Bronchial epithelial cell (primary cell): Measurements from ENCODE around the gene NHS. TPM values are rescaled to one million over a fixed set of nuclear protein-coding genes. Genes with fewer than 3 reads are reported as not detected.

Experiments used
- DNase-seq: peaks from one replicate; pipeline ENCODE4 v3.0.0-alpha.2; 2010; ENCODE audit warnings: low read depth
- FAIRE-seq: peaks from 2 replicates; lab custom pipeline; 2011; peaks lifted over from hg19 to GRCh38; lab: Jason Lieb, UNC
- H3K27me3 ChIP-seq: 2 replicates; pipeline ENCODE4 v1.5.1; 2011; ENCODE audit warnings: low read length; ENCODE audit not compliant: control insufficient read depth, insufficient read depth
- H3K36me3 ChIP-seq: 2 replicates; pipeline ENCODE4 v1.5.1; 2011; ENCODE audit warnings: low read length; ENCODE audit not compliant: control insufficient read depth, insufficient read depth
- H3K4me3 ChIP-seq: 2 replicates; pipeline ENCODE4 v1.5.1; 2011; ENCODE audit warnings: mild to moderate bottlenecking, low read depth, low read length, control low read depth
- total RNA-seq: library from RNA; depleted of rRNA; stranded (reverse); fragments of >200 nt; gene quantifications from 2 replicates; pipeline ENCODE4 v1.2.1, GENCODE V29; 2014
- TF ChIP-seq, protein P1 (sequence below): IDR thresholded peaks from 2 replicates; pipeline ENCODE4 v1.5.1; 2011; ENCODE audit warnings: mild to moderate bottlenecking, moderate library complexity, low read length, control low read depth, inconsistent platforms; ENCODE audit not compliant: insufficient read depth, severe bottlenecking

NHS gene
- total RNA-seq, 1 donor from 2014 or later: 0.79 TPM

GRCh38 chrX:17602245-17602644, 227.2 kb downstream of the NHS start:
- no peaks in the 10 kb centered on the region for H3K27me3 ChIP-seq
- FAIRE-seq (no peak), DNase-seq (no peak)
- H3K36me3 ChIP-seq: no peaks in the 10 kb centered on the region
- TF ChIP-seq, protein P1, sequence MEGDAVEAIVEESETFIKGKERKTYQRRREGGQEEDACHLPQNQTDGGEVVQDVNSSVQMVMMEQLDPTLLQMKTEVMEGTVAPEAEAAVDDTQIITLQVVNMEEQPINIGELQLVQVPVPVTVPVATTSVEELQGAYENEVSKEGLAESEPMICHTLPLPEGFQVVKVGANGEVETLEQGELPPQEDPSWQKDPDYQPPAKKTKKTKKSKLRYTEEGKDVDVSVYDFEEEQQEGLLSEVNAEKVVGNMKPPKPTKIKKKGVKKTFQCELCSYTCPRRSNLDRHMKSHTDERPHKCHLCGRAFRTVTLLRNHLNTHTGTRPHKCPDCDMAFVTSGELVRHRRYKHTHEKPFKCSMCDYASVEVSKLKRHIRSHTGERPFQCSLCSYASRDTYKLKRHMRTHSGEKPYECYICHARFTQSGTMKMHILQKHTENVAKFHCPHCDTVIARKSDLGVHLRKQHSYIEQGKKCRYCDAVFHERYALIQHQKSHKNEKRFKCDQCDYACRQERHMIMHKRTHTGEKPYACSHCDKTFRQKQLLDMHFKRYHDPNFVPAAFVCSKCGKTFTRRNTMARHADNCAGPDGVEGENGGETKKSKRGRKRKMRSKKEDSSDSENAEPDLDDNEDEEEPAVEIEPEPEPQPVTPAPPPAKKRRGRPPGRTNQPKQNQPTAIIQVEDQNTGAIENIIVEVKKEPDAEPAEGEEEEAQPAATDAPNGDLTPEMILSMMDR: no peak
- no peak overlapping the region for H3K4me3 ChIP-seq

DNA sequence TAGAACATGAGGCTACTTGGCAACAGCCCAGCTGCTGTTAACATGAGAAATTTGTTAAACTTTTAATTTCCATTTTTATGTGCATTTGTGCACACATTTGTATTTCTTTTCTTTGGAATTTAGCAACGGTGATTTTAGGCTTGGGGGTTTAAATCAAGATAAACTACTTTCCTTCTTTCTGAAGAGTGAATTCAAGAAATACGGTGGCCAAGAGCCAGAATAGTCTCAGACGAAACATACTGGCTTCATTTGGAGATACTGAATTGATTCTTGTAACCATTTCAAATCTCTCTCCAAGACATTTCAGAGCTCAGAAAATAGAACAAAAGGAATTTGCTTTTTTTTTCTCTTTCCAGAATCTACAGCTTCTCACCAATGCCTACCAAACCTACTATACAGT, 228.2 kb downstream of the NHS start:
- H3K36me3 ChIP-seq: no peaks in the 10 kb centered on the region
- H3K27me3 ChIP-seq: no peaks in the 10 kb centered on the region
- DNase-seq: no peak
- H3K4me3 ChIP-seq: no peak overlapping the region
- no peak for FAIRE-seq
- TF ChIP-seq, protein P1: no peak

DNA sequence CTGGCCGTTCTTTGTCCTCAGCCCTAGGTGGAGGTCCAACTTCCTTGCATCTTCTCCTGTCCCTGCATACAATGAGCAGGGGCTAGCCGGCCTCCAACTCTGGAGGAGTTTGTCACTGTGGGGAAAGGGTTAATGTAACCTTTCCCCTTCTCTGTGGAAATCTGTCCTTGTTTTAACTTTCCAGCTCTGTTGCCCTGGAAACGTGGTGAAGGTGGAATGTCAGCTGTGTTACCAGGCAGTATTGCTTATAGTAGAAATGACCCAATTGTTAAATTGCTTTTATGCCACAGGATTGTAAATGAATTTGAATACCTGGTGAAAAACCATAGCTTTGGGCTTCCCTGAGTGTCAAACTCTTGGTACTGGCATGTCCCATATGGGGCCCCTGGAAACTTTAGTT, 230.7 kb downstream of the NHS start:
- DNase-seq (no peak), FAIRE-seq (no peak)
- TF ChIP-seq, protein P1: no peak
- Histone ChIP-seq H3K36me3 (no peaks in the 10 kb centered on the region), H3K27me3 (no peaks in the 10 kb centered on the region), H3K4me3 (no peak overlapping the region)

- TF ChIP-seq, protein P1: no peak
- H3K4me3 ChIP-seq: no peak overlapping the region
- no peaks in the 10 kb centered on the region for H3K27me3 ChIP-seq
- no peaks in the 10 kb centered on the region for H3K36me3 ChIP-seq
- DNase-seq: no peak
- FAIRE-seq: no peak
Measured at GRCh38 chrX:17606231-17606630, 231.2 kb downstream of the NHS start.

- no peak for FAIRE-seq
- H3K4me3 ChIP-seq: no peak overlapping the region
- no peaks in the 10 kb centered on the region for H3K27me3 ChIP-seq
- TF ChIP-seq, protein P1: no peak
- no peaks in the 10 kb centered on the region for H3K36me3 ChIP-seq
- no peak for DNase-seq
Measured at GRCh38 chrX:17608888-17609287, 233.9 kb downstream of the NHS start.

- TF ChIP-seq, protein P1: no peak
- Histone ChIP-seq H3K36me3 (no peaks in the 10 kb centered on the region), H3K4me3 (no peak overlapping the region), H3K27me3 (no peaks in the 10 kb centered on the region)
- FAIRE-seq: no peak
- DNase-seq: no peak
Measured at GRCh38 chrX:17610788-17611187, 235.8 kb downstream of the NHS start.
